ENCODE measurements around the gene SETD6. TPM values are rescaled to one million over a fixed set of nuclear protein-coding genes. Genes with fewer than 3 reads are reported as not detected.
"Not testable (repeated sequence)": the region's sequence is repeated elsewhere in the genome, so short reads cannot be mapped to it uniquely, and the experiment has no call there.

The SETD6 gene
- total and polyA plus RNA-seq, 2 experiments from 2014 or later: 23.8 to 47.6 TPM

- TF ChIP-seq CTCF (IDR thresholded peaks at IDR 0.05; ENCODE audit: low read depth, low read length): no peak
Observed at GRCh38 chr16:58490065-58490464, 25.3 kb upstream of the SETD6 start.

GRCh38 chr16:58490539-58490938, 24.8 kb upstream of the SETD6 start:
- H3K27ac ChIP-seq; H3K9me3 ChIP-seq (ENCODE audit: low read depth); H3K4me1 ChIP-seq (ENCODE audit: low read depth); DNase-seq (ENCODE audit: low read depth in 1 of 2, low spot score in 1 of 2); H3K27me3 ChIP-seq; H3K36me3 ChIP-seq; H3K4me3 ChIP-seq: not testable (repeated sequence)

More at GRCh38 chr16:58490065-58490464, 25.3 kb upstream of the SETD6 start:
- no peak for DNase-seq (ENCODE audit: low read depth in 1 of 2, low spot score in 1 of 2)
- Histone ChIP-seq H3K9me3 (ENCODE audit: low read depth) (no peaks in the 10 kb centered on the region), H3K27ac (no peak overlapping the region), H3K27me3 (no peaks in the 10 kb centered on the region), H3K4me1 (ENCODE audit: low read depth) (peaks cover 9% of the 10 kb centered on the region), H3K4me3 (no peak overlapping the region), H3K36me3 (no peaks in the 10 kb centered on the region)

GRCh38 chr16:58492066-58492465, 23.3 kb upstream of the SETD6 start:
- H3K27ac ChIP-seq: no peak overlapping the region
- TF ChIP-seq CTCF (IDR thresholded peaks at IDR 0.05; ENCODE audit: low read depth, low read length): no peak

GRCh38 chr16:58492735-58493134, 22.6 kb upstream of the SETD6 start:
- H3K27ac ChIP-seq: no peak overlapping the region
- no peaks in the 10 kb centered on the region for H3K27me3 ChIP-seq
- H3K4me1 ChIP-seq (ENCODE audit: low read depth): no peaks in the 10 kb centered on the region
- no peak for DNase-seq (ENCODE audit: low read depth in 1 of 2, low spot score in 1 of 2)
- H3K9me3 ChIP-seq (ENCODE audit: low read depth): no peaks in the 10 kb centered on the region
- TF ChIP-seq CTCF (IDR thresholded peaks at IDR 0.05; ENCODE audit: low read depth, low read length): no peak
- H3K36me3 ChIP-seq: no peaks in the 10 kb centered on the region
- H3K4me3 ChIP-seq: no peak overlapping the region

More at GRCh38 chr16:58492066-58492465, 23.3 kb upstream of the SETD6 start:
- Histone ChIP-seq H3K9me3 (ENCODE audit: low read depth) (no peaks in the 10 kb centered on the region), H3K27me3 (no peaks in the 10 kb centered on the region), H3K4me3 (no peak overlapping the region), H3K4me1 (ENCODE audit: low read depth) (no peaks in the 10 kb centered on the region), H3K36me3 (no peaks in the 10 kb centered on the region)
- no peak for DNase-seq (ENCODE audit: low read depth in 1 of 2, low spot score in 1 of 2)

- no peaks in the 10 kb centered on the region for H3K9me3 ChIP-seq (ENCODE audit: low read depth)
- H3K36me3 ChIP-seq: no peaks in the 10 kb centered on the region
- no peak overlapping the region for H3K4me3 ChIP-seq
- no peaks in the 10 kb centered on the region for H3K4me1 ChIP-seq (ENCODE audit: low read depth)
- no peaks in the 10 kb centered on the region for H3K27me3 ChIP-seq
- H3K27ac ChIP-seq: no peak overlapping the region
- no peak for TF ChIP-seq CTCF (IDR thresholded peaks at IDR 0.05; ENCODE audit: low read depth, low read length)
- no peak for DNase-seq (ENCODE audit: low read depth in 1 of 2, low spot score in 1 of 2)
Observed at GRCh38 chr16:58493756-58494431, 21.4 kb upstream of the SETD6 start.

GRCh38 chr16:58494981-58495520, 20.3 kb upstream of the SETD6 start:
- Histone ChIP-seq H3K36me3 (no peaks in the 10 kb centered on the region), H3K4me1 (ENCODE audit: low read depth) (no peaks in the 10 kb centered on the region), H3K27me3 (no peaks in the 10 kb centered on the region), H3K27ac (no peak overlapping the region), H3K9me3 (ENCODE audit: low read depth) (no peaks in the 10 kb centered on the region), H3K4me3 (no peak overlapping the region)
- peak; percentile 80 for TF ChIP-seq CTCF (IDR thresholded peaks at IDR 0.05; ENCODE audit: low read depth, low read length)
- DNase-seq (ENCODE audit: low read depth in 1 of 2, low spot score in 1 of 2): peak; percentile 85 to 97
